ENCODE measurements around the gene CDHR3. TPM values are rescaled to one million over a fixed set of nuclear protein-coding genes. Genes with fewer than 3 reads are reported as not detected.

Gene CDHR3
- polyA plus RNA-seq, 3 donors: 0.16 TPM; not detected in 2

GRCh38 chr7:106056513-106057203 is 93.6 kb downstream of the CDHR3 start:
- intact Hi-C loops (cut with micrococcal nuclease): loop anchor here (2.0 kb wide), 1 partner anchor 96 kb away; no protein-coding TSS in a partner anchor
- peaks cover 15 to 21% of the 10 kb centered on the region in 2 donors for H3K4me1 ChIP-seq (ENCODE audit: control insufficient read depth in 1 of 2, insufficient read depth in 2 of 2, low read length in 2 of 2)
- no peaks in the 10 kb centered on the region for H3K36me3 Mint-ChIP-seq
- TF ChIP-seq, protein P1, sequence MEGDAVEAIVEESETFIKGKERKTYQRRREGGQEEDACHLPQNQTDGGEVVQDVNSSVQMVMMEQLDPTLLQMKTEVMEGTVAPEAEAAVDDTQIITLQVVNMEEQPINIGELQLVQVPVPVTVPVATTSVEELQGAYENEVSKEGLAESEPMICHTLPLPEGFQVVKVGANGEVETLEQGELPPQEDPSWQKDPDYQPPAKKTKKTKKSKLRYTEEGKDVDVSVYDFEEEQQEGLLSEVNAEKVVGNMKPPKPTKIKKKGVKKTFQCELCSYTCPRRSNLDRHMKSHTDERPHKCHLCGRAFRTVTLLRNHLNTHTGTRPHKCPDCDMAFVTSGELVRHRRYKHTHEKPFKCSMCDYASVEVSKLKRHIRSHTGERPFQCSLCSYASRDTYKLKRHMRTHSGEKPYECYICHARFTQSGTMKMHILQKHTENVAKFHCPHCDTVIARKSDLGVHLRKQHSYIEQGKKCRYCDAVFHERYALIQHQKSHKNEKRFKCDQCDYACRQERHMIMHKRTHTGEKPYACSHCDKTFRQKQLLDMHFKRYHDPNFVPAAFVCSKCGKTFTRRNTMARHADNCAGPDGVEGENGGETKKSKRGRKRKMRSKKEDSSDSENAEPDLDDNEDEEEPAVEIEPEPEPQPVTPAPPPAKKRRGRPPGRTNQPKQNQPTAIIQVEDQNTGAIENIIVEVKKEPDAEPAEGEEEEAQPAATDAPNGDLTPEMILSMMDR (IDR thresholded peaks at IDR 0.05): peak; percentile 83
- WGBS (ENCODE audit: insufficient coverage): 78% methylated on average over 3 of the region's 9 CpGs
- peaks cover 34% of the 10 kb centered on the region for H3K4me1 Mint-ChIP-seq
- H3K4me3 Mint-ChIP-seq: no peak overlapping the region
- H3K27me3 ChIP-seq (ENCODE audit: control insufficient read depth in 2 of 2, insufficient read depth in 2 of 2, low read length in 2 of 2): peaks cover 2 to 27% of the 10 kb centered on the region in 2 donors
- H3K27ac Mint-ChIP-seq: no peak overlapping the region
- H3K79me2 ChIP-seq (ENCODE audit: insufficient read depth, low read length): no peaks in the 10 kb centered on the region
- no peak overlapping the region for H3K9ac ChIP-seq (ENCODE audit: insufficient read depth, low read length, poor library complexity, severe bottlenecking)
- DNase-seq: peak; percentile 49 to 63 (median 53)
- no peak overlapping the region for H3K27ac ChIP-seq (ENCODE audit: low read depth in 1 of 2, low read length in 2 of 2)
- H3K9me3 ChIP-seq (replicated peaks in 1 of 2; ENCODE audit: control insufficient read depth in 1 of 2, insufficient read depth in 1 of 2, low read length in 2 of 2): no peaks in the 10 kb centered on the region
- H3K4me2 ChIP-seq (replicated peaks; ENCODE audit: extremely low read depth, low read length, poor library complexity, severe bottlenecking): no peak overlapping the region
- H3K9me3 Mint-ChIP-seq: no peaks in the 10 kb centered on the region
- no peaks in the 10 kb centered on the region for H4K20me1 ChIP-seq (ENCODE audit: insufficient read depth, low read length)
- no peak overlapping the region for H2AFZ ChIP-seq (ENCODE audit: insufficient read depth, low read depth, low read length, poor library complexity, severe bottlenecking)
- peaks cover 17 to 47% (median 42%) of the 10 kb centered on the region in 3 donors for H3K27me3 Mint-ChIP-seq (ENCODE audit: low read depth in 3 of 3)
- no peaks in the 10 kb centered on the region for H3K36me3 ChIP-seq (replicated peaks in 1 of 2; ENCODE audit: control insufficient read depth in 1 of 2, insufficient read depth in 2 of 2, low read length in 2 of 2)
- no peak overlapping the region for H3K4me3 ChIP-seq (replicated peaks in 1 of 3; ENCODE audit: low read depth in 2 of 3, low read length in 3 of 3)

- Histone ChIP-seq H3K4me1 (ENCODE audit: control insufficient read depth in 1 of 2, insufficient read depth in 2 of 2, low read length in 2 of 2) (peaks cover 15 to 22% of the 10 kb centered on the region in 2 donors), H3K4me2 (replicated peaks; ENCODE audit: extremely low read depth, low read length, poor library complexity, severe bottlenecking) (no peak overlapping the region), H3K4me3 (replicated peaks in 1 of 3; ENCODE audit: low read depth in 2 of 3, low read length in 3 of 3) (no peak overlapping the region), H2AFZ (ENCODE audit: insufficient read depth, low read depth, low read length, poor library complexity, severe bottlenecking) (no peak overlapping the region), H3K9ac (ENCODE audit: insufficient read depth, low read length, poor library complexity, severe bottlenecking) (no peak overlapping the region), H3K79me2 (ENCODE audit: insufficient read depth, low read length) (no peaks in the 10 kb centered on the region), H3K27me3 (ENCODE audit: control insufficient read depth in 2 of 2, insufficient read depth in 2 of 2, low read length in 2 of 2) (peaks cover 2 to 27% of the 10 kb centered on the region in 2 donors), H3K27ac (ENCODE audit: low read depth in 1 of 2, low read length in 2 of 2) (no peak overlapping the region), H4K20me1 (ENCODE audit: insufficient read depth, low read length) (no peaks in the 10 kb centered on the region), H3K9me3 (replicated peaks in 1 of 2; ENCODE audit: control insufficient read depth in 1 of 2, insufficient read depth in 1 of 2, low read length in 2 of 2) (no peaks in the 10 kb centered on the region), H3K36me3 (replicated peaks in 1 of 2; ENCODE audit: control insufficient read depth in 1 of 2, insufficient read depth in 2 of 2, low read length in 2 of 2) (no peaks in the 10 kb centered on the region)
- no peak overlapping the region for H3K27ac Mint-ChIP-seq
- H3K36me3 Mint-ChIP-seq: no peaks in the 10 kb centered on the region
- TF ChIP-seq, protein P1 (IDR thresholded peaks at IDR 0.05): peak; percentile 27
- no peaks in the 10 kb centered on the region for H3K9me3 Mint-ChIP-seq
- no peak overlapping the region for H3K4me3 Mint-ChIP-seq
- intact Hi-C loops (cut with micrococcal nuclease): loop anchor here (2.0 kb wide), 1 partner anchor 95 kb away; no protein-coding TSS in a partner anchor
- peaks cover 38% of the 10 kb centered on the region for H3K4me1 Mint-ChIP-seq
- no peak for DNase-seq
- 64% methylated on average over 5 of the region's 10 CpGs for WGBS (ENCODE audit: insufficient coverage)
- H3K27me3 Mint-ChIP-seq (ENCODE audit: low read depth in 3 of 3): peaks cover 17 to 41% (median 35%) of the 10 kb centered on the region in 3 donors
These were observed 94.3 kb downstream of the CDHR3 start for GRCh38 chr7:106057204-106057961.

Data from CD14-positive monocyte (primary cell).